ELF-1 (cell line): ENCODE measurements around the gene CYTH4.
"Not testable (repeated sequence)": the region's sequence is repeated elsewhere in the genome, so short reads cannot be mapped to it uniquely, and the experiment has no call there.

Source experiments
- DNase-seq: peaks from one replicate; pipeline ENCODE4 v3.0.0-alpha.2; 2016; ENCODE audit warnings: low read depth, low spot score

Gene CYTH4

DNA sequence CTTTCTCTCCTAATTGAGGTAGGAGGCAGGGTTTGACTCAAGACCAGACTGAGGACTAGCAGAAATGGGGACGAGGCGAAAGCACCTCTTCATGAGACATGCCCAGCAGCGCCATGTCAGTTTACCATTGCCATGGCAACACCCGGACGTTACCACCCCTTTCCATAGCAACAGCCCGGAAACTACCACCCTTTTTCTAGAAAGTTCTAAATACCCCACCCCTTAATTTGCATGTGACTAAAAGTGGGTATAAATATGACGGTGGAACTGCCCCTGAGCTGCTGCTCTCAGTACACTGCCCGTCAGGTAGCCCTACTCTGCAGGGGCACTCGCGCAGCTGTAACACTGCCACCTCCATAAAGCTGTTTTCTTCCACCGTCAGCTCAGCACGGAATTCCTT, 32.3 kb upstream of the CYTH4 start:
- DNase-seq: no peak

DNA sequence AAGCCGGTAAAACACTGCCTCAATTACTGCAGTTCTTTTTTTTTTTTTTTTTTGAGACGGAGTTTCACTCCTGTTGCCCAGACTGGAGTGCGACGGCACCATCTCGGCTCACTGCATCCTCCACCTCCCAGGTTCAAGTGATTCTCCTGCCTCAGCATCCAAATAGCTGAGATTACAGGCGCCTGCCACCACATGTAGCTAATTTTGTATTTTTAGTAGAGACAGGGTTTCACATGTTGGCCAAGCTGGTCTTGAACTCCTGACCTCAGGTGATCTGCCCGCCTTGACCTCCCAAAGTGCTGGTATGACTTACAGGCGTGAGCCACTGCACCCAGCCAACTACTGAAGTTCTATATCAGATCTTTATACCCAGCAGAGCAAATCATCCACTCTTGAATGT, 30.5 kb upstream of the CYTH4 start:
- DNase-seq: not testable (repeated sequence)

GRCh38 chr22:37253126-37253660, 29.1 kb upstream of the CYTH4 start:
- DNase-seq: no peak

- no peak for DNase-seq
Measured at GRCh38 chr22:37254209-37254866, 28.0 kb upstream of the CYTH4 start.

- no peak for DNase-seq
Measured at GRCh38 chr22:37254867-37255233, 27.5 kb upstream of the CYTH4 start.

GRCh38 chr22:37255558-37256006, 26.7 kb upstream of the CYTH4 start:
- DNase-seq: no peak

- DNase-seq: no peak
Measured at GRCh38 chr22:37256075-37256726, 26.1 kb upstream of the CYTH4 start.

GRCh38 chr22:37258005-37258752, 24.1 kb upstream of the CYTH4 start:
- DNase-seq: no peak

GRCh38 chr22:37258753-37259401, 23.4 kb upstream of the CYTH4 start:
- DNase-seq: no peak

GRCh38 chr22:37259540-37260029, 22.7 kb upstream of the CYTH4 start:
- DNase-seq: peak; percentile 53

DNA sequence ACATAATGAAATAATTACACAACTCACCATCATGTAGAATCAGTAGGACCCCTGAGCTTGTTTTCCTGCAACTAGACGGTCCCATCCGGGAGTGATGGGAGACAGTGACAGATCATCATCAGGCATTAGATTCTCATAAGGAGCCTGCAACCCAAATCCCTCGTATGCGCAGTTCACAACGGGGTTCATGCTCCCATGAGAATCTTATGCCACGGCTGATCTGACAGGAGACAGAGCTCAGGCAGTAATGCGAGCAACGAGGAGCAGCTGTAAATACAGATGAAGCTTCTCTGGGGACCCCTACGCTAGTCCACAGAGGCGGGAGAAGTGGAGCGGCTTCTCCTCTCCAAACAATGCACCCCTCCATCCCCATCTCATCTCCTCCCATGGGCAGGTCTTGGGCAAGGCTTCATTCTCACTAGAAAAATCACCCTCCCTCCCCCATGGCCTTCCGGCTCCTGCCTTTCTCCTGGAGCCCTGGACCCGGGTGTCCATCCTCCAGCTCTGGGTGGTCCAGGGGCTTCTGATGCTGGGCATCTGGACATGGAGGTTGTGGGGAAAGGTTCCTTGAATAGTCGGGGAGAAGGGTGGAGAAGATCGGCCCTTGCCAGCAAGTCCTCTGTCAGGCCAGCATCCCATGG, 22.0 kb upstream of the CYTH4 start:
- DNase-seq: no peak

DNA sequence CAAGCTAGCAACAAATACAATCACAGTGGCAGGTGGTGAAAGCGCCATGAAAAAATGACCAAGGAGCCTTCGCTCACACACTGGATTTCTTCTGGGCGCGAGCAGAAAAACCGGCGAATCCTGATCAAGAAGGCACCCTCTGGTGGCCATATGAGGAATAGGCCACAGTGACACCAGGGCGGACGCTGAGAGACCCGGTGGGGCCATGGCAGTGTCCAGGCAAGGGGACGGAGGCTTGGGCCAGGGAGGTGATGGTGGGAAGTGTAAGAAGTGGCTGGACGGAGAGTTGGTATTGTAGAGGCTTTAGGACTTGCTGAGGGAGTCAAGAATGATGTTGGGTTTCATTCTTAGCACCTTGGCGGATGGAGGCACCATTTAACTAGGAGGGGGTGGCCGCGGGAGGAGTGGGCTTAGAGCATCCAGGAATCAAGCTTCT, 21.4 kb upstream of the CYTH4 start:
- peak; percentile 77 for DNase-seq

DNA sequence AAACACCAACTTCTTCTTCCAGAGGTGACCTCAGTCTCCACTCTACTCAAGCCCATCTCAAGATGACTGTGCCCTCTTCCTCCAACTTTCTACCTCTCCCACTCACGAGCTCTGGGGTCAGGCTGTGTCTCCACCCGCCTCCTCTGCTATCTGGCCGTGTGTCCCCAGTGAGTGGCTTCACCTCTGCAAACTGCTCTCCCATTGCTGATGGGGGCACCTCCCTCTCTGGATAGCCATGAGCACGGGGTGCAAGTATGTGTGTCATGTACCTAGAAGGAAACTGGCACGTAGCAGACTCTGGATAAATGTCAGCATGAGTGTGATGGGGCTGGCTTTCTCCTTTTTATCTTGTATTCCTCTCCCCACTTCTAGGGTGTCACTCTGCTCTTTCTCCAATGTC, 20.0 kb upstream of the CYTH4 start:
- no peak for DNase-seq

DNA sequence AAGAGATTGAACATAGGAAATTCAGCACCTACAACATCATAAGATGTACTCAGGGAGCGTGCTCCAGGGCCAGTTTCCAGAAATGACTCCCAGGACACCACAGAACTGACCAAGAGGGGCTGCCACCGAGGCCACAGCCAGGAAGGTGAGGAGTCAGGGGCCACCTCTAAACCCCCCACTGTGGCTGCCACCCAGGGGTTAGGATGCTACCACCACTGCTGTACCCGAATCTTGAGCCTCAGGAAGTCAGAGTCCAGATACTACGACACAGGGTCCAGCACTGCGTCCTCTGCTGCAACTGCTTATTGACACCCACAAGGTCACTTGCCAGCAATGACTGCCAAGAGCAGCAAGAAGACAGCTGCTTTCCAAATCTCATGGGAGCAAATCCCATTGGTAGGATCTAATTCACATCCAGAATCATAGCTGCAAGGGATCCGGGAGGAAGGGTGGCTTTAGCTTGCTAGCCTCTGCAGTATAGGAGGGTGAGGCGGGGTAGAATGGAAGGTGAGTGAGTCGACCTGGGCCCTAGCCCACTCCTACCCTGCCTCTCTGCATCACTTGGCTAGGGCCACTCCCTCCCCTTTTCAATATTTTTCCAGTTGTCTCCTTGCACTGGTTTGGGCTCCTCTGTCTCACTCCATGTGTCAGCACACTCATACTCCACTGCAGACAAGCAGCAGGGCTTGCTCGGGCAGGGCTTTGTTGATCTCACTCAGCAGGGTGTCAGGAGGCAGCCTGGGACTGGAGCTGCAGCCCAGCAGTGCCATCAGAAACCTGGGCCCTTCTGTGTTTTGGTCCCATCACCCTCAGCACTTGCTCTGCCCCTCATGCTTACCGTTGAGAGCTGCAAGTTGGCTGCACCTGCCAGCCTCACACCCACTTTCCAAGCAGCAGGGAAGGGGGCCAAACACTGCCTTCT, 18.1 kb upstream of the CYTH4 start:
- DNase-seq: no peak

DNA sequence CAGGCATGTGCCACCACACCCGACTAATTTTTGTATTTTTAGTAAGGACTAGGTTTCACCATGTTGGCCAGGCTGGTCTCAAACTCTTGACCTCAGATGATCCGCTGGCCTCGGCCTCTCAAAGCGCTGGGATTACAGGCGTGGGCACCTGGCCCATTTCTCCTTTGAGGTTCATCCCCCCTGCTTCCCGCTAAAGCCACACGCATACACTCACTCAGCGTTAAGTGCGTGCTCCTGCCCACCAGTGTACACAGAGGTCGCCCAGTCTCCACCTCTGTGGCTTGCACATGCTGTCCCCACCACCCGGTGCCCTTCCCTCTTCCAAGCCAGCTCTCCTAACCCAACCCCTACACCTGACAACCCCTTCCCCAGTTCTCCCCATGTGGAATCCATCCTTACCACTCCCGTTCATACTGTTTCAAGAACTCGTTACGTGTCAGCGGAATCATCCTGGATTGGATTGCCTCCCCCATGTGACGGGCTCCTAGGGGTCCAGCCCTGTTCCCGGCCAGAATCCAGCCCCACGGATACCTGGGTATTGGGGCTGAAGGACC, 15.7 kb upstream of the CYTH4 start:
- DNase-seq: no peak

- peak; percentile 82 for DNase-seq
Measured at GRCh38 chr22:37267135-37267587, 15.1 kb upstream of the CYTH4 start.

GRCh38 chr22:37267661-37268413, 14.5 kb upstream of the CYTH4 start:
- no peak for DNase-seq

- no peak for DNase-seq
Measured at GRCh38 chr22:37269936-37270678, 12.2 kb upstream of the CYTH4 start.
